Pulmonary artery endothelial cell (primary cell): Measurements from ENCODE around the gene TIMELESS. TPM values are rescaled to one million over a fixed set of nuclear protein-coding genes. Genes with fewer than 3 reads are reported as not detected.
"Not testable (repeated sequence)": the region's sequence is repeated elsewhere in the genome, so short reads cannot be mapped to it uniquely, and the experiment has no call there.

Experiments
- DNase-seq: peaks from one replicate; pipeline ENCODE4 v3.0.0-alpha.2; 2011; ENCODE audit warnings: low read depth, low spot score
- total RNA-seq: library from RNA; depleted of rRNA; stranded (reverse); fragments of >200 nt; gene quantifications from 2 replicates; pipeline ENCODE4 v1.2.3, GENCODE V29; 2014

Gene TIMELESS
- total RNA-seq, 1 donor from 2014 or later, result 14.8 TPM

GRCh38 chr12:56462565-56462964, 13.3 kb upstream of the TIMELESS start:
- no peak for DNase-seq

- no peak for DNase-seq
Observed at GRCh38 chr12:56461235-56462159, 12.3 kb upstream of the TIMELESS start.

GRCh38 chr12:56457817-56458216, 8.6 kb upstream of the TIMELESS start:
- no peak for DNase-seq

- no peak for DNase-seq
Observed at GRCh38 chr12:56454557-56454956, 5.3 kb upstream of the TIMELESS start, which contains the start of gene MIP. TSS of gene MIP (minus strand) at chr12:56454657. CDS start at chr12:56454613, 44 bp downstream.

- no peak for DNase-seq
Observed at GRCh38 chr12:56451147-56451546, 1.9 kb upstream of the TIMELESS start.

- no peak for DNase-seq
Observed at GRCh38 chr12:56450241-56450640, 1.0 kb upstream of the TIMELESS start.

- no peak for DNase-seq
Observed at GRCh38 chr12:56449622-56449984, 377 bp upstream of the TIMELESS start.

GRCh38 chr12:56443208-56443607, 6.0 kb downstream of the TIMELESS start:
- not testable (repeated sequence) for DNase-seq

GRCh38 chr12:56437430-56438176, 11.6 kb downstream of the TIMELESS start:
- DNase-seq, result no peak

- DNase-seq, result no peak
Observed at GRCh38 chr12:56434828-56435227, 14.4 kb downstream of the TIMELESS start.

- DNase-seq, result no peak
Observed at GRCh38 chr12:56431850-56432249, 17.4 kb downstream of the TIMELESS start.

- DNase-seq, result no peak
Observed at GRCh38 chr12:56431288-56431687, 17.9 kb downstream of the TIMELESS start.

GRCh38 chr12:56425940-56426438, 23.2 kb downstream of the TIMELESS start:
- DNase-seq, result no peak

- no peak for DNase-seq
Observed at GRCh38 chr12:56425193-56425592, 24.0 kb downstream of the TIMELESS start.

GRCh38 chr12:56420411-56420810, 28.8 kb downstream of the TIMELESS start:
- DNase-seq, result no peak

GRCh38 chr12:56417739-56418138, 31.5 kb downstream of the TIMELESS start:
- DNase-seq, result no peak

GRCh38 chr12:56414401-56414800, 34.8 kb downstream of the TIMELESS start:
- DNase-seq, result no peak

GRCh38 chr12:56413392-56413791, 35.8 kb downstream of the TIMELESS start:
- no peak for DNase-seq

- DNase-seq, result no peak
Observed at GRCh38 chr12:56411781-56412639, 37.2 kb downstream of the TIMELESS start.

GRCh38 chr12:56410768-56411167, 38.5 kb downstream of the TIMELESS start:
- no peak for DNase-seq

- no peak for DNase-seq
Observed at GRCh38 chr12:56408799-56409417, 40.3 kb downstream of the TIMELESS start.
